ENCODE results near the gene PALLD. TPM values are rescaled to one million over a fixed set of nuclear protein-coding genes. Genes with fewer than 3 reads are reported as not detected.

PALLD gene
- polyA plus RNA-seq, 3 donors = 6.1 to 11.8 (median 9.9) TPM

- no peaks in the 10 kb centered on the region for H4K20me1 ChIP-seq (ENCODE audit: insufficient read depth, low read length)
- no peak overlapping the region for H3K9ac ChIP-seq (ENCODE audit: insufficient read depth, low read length, poor library complexity, severe bottlenecking)
- H3K79me2 ChIP-seq (ENCODE audit: insufficient read depth, low read length) = no peaks in the 10 kb centered on the region
- peaks cover 0 to 7% (median 4%) of the 10 kb centered on the region in 7 donors for H3K9me3 Mint-ChIP-seq
- no peak overlapping the region for H3K27ac Mint-ChIP-seq
- peaks cover 6 to 8% of the 10 kb centered on the region in 2 donors for H3K36me3 Mint-ChIP-seq
- peaks cover 0 to 4% of the 10 kb centered on the region in 2 donors for H3K36me3 ChIP-seq (replicated peaks in 1 of 2; ENCODE audit: control insufficient read depth in 1 of 2, insufficient read depth in 2 of 2, low read length in 2 of 2)
- no peaks in the 10 kb centered on the region for H3K27me3 ChIP-seq (ENCODE audit: control insufficient read depth in 2 of 2, insufficient read depth in 2 of 2, low read length in 2 of 2)
- H2AFZ ChIP-seq (ENCODE audit: insufficient read depth, low read depth, low read length, poor library complexity, severe bottlenecking) = no peak overlapping the region
- TF ChIP-seq CTCF (IDR thresholded peaks at IDR 0.05) = no peak
- no peak overlapping the region for H3K4me3 ChIP-seq (replicated peaks in 1 of 3; ENCODE audit: low read depth in 2 of 3, low read length in 3 of 3)
- peaks cover 2% of the 10 kb centered on the region for H3K4me1 Mint-ChIP-seq
- intact Hi-C loops (cut with micrococcal nuclease) = no loop called here
- DNase-seq = no peak
- H3K4me3 Mint-ChIP-seq = no peak overlapping the region
- H3K27ac ChIP-seq (ENCODE audit: low read depth in 1 of 2, low read length in 2 of 2) = no peak overlapping the region
- WGBS (ENCODE audit: insufficient coverage) = 100% methylated on average over 3 of the region's 5 CpGs
- no peaks in the 10 kb centered on the region for H3K27me3 Mint-ChIP-seq (ENCODE audit: low read depth in 3 of 3)
- H3K4me1 ChIP-seq (ENCODE audit: control insufficient read depth in 1 of 2, insufficient read depth in 2 of 2, low read length in 2 of 2) = no peaks in the 10 kb centered on the region
- H3K9me3 ChIP-seq (replicated peaks in 1 of 2; ENCODE audit: control insufficient read depth in 1 of 2, insufficient read depth in 1 of 2, low read length in 2 of 2) = peaks cover 0 to 5% of the 10 kb centered on the region in 2 donors
- no peak overlapping the region for H3K4me2 ChIP-seq (replicated peaks; ENCODE audit: extremely low read depth, low read length, poor library complexity, severe bottlenecking)
Observed at GRCh38 chr4:168925789-168926490, 429.1 kb downstream of the PALLD start.

DNA sequence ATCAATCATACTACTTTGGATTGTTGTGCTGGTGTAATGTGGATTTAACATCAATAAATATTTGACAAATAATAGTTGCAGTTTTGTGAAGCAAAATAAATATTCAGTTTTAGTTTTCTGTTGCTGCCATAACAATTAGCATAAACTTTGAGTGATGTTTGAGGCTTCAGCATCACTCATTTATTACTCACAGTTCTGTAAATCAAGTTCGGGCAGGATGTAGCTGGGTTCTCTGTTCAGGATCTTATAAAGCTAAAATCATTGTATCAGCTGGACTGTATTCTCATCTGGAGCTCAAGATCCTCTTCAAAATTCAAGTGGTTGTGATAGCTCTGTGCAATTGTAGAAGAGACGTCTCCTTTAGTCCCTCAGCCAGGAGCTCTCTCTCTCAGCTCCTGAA is 431.5 kb downstream of the PALLD start:
- Histone ChIP-seq H3K9ac (ENCODE audit: insufficient read depth, low read length, poor library complexity, severe bottlenecking) (no peak overlapping the region), H4K20me1 (ENCODE audit: insufficient read depth, low read length) (no peaks in the 10 kb centered on the region), H3K4me3 (replicated peaks in 1 of 3; ENCODE audit: low read depth in 2 of 3, low read length in 3 of 3) (no peak overlapping the region), H3K4me1 (ENCODE audit: control insufficient read depth in 1 of 2, insufficient read depth in 2 of 2, low read length in 2 of 2) (no peaks in the 10 kb centered on the region), H3K4me2 (replicated peaks; ENCODE audit: extremely low read depth, low read length, poor library complexity, severe bottlenecking) (no peak overlapping the region), H3K36me3 (replicated peaks in 1 of 2; ENCODE audit: control insufficient read depth in 1 of 2, insufficient read depth in 2 of 2, low read length in 2 of 2) (peaks cover 0 to 4% of the 10 kb centered on the region in 2 donors), H2AFZ (ENCODE audit: insufficient read depth, low read depth, low read length, poor library complexity, severe bottlenecking) (no peak overlapping the region), H3K27me3 (ENCODE audit: control insufficient read depth in 2 of 2, insufficient read depth in 2 of 2, low read length in 2 of 2) (no peaks in the 10 kb centered on the region), H3K9me3 (replicated peaks in 1 of 2; ENCODE audit: control insufficient read depth in 1 of 2, insufficient read depth in 1 of 2, low read length in 2 of 2) (peaks cover 10 to 13% of the 10 kb centered on the region in 2 donors), H3K79me2 (ENCODE audit: insufficient read depth, low read length) (no peaks in the 10 kb centered on the region), H3K27ac (ENCODE audit: low read depth in 1 of 2, low read length in 2 of 2) (no peak overlapping the region)
- Mint-ChIP-seq H3K27ac (no peak overlapping the region), H3K4me1 (peaks cover 2% of the 10 kb centered on the region), H3K27me3 (ENCODE audit: low read depth in 3 of 3) (no peaks in the 10 kb centered on the region), H3K4me3 (no peak overlapping the region), H3K9me3 (peaks cover 11 to 26% (median 20%) of the 10 kb centered on the region in 7 donors), H3K36me3 (peaks cover 8 to 12% of the 10 kb centered on the region in 2 donors)
- WGBS (ENCODE audit: insufficient coverage) = no CpG with 5 or more reads among the region's 2 CpGs
- no peak for DNase-seq
- no peak for TF ChIP-seq CTCF (IDR thresholded peaks at IDR 0.05)
- intact Hi-C loops (cut with micrococcal nuclease) = no loop called here

Data from CD14-positive monocyte (primary cell).